NCI-H345 treated with DMSO at 0.1 percent for 48 hours (cell line): ENCODE results near the gene ITPR1.

Experiments used
- DNase-seq: peaks from one replicate; lab custom pipeline; 2025; ENCODE audit not compliant: unreplicated experiment; lab: John Stamatoyannopoulos, UW

The ITPR1 gene

GRCh38 chr3:4801892-4802291 lies 308.7 kb downstream of the ITPR1 start:
- no peak for DNase-seq

GRCh38 chr3:4802903-4803302 lies 309.8 kb downstream of the ITPR1 start:
- no peak for DNase-seq

- DNase-seq = no peak
These were observed 311.3 kb downstream of the ITPR1 start for GRCh38 chr3:4804161-4805058.

- no peak for DNase-seq
These were observed 312.5 kb downstream of the ITPR1 start for GRCh38 chr3:4805662-4806061.

- no peak for DNase-seq
These were observed 313.5 kb downstream of the ITPR1 start for GRCh38 chr3:4806535-4807108.

- DNase-seq = no peak
These were observed 314.5 kb downstream of the ITPR1 start for GRCh38 chr3:4807381-4808280.

- no peak for DNase-seq
These were observed 315.5 kb downstream of the ITPR1 start for GRCh38 chr3:4808637-4809036.

- DNase-seq = no peak
These were observed 316.8 kb downstream of the ITPR1 start for GRCh38 chr3:4809922-4810321.

GRCh38 chr3:4812591-4812990 lies 319.4 kb downstream of the ITPR1 start:
- no peak for DNase-seq

- DNase-seq = no peak
These were observed 320.8 kb downstream of the ITPR1 start for GRCh38 chr3:4813909-4814304.

- DNase-seq = no peak
These were observed 321.3 kb downstream of the ITPR1 start for GRCh38 chr3:4814305-4814903.

- no peak for DNase-seq
These were observed 321.9 kb downstream of the ITPR1 start for GRCh38 chr3:4814904-4815574.

- DNase-seq = no peak
These were observed 323.2 kb downstream of the ITPR1 start for GRCh38 chr3:4816306-4816705.

GRCh38 chr3:4816718-4817117 lies 323.6 kb downstream of the ITPR1 start:
- DNase-seq = no peak

- no peak for DNase-seq
These were observed 324.0 kb downstream of the ITPR1 start for GRCh38 chr3:4817128-4817527.

GRCh38 chr3:4818164-4818563 lies 325.0 kb downstream of the ITPR1 start:
- no peak for DNase-seq

- DNase-seq = no peak
These were observed 326.0 kb downstream of the ITPR1 start for GRCh38 chr3:4818986-4819693.

- no peak for DNase-seq
These were observed 326.6 kb downstream of the ITPR1 start for GRCh38 chr3:4819746-4820145.

- DNase-seq = no peak
These were observed 327.4 kb downstream of the ITPR1 start for GRCh38 chr3:4820296-4821121.
